LNCAP (cell line): ENCODE data around the gene POLR2L.

Experiments used
- TF ChIP-seq, protein P1 (sequence below): fragments of 450-650 bp; IDR thresholded peaks from 2 replicates; pipeline ENCODE4 v1.5.1; 2017; ENCODE audit warnings: mild to moderate bottlenecking

The POLR2L gene

GRCh38 chr11:868394-868793 is 26.1 kb upstream of the POLR2L start:
- TF ChIP-seq, protein P1, sequence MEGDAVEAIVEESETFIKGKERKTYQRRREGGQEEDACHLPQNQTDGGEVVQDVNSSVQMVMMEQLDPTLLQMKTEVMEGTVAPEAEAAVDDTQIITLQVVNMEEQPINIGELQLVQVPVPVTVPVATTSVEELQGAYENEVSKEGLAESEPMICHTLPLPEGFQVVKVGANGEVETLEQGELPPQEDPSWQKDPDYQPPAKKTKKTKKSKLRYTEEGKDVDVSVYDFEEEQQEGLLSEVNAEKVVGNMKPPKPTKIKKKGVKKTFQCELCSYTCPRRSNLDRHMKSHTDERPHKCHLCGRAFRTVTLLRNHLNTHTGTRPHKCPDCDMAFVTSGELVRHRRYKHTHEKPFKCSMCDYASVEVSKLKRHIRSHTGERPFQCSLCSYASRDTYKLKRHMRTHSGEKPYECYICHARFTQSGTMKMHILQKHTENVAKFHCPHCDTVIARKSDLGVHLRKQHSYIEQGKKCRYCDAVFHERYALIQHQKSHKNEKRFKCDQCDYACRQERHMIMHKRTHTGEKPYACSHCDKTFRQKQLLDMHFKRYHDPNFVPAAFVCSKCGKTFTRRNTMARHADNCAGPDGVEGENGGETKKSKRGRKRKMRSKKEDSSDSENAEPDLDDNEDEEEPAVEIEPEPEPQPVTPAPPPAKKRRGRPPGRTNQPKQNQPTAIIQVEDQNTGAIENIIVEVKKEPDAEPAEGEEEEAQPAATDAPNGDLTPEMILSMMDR, result no peak

DNA sequence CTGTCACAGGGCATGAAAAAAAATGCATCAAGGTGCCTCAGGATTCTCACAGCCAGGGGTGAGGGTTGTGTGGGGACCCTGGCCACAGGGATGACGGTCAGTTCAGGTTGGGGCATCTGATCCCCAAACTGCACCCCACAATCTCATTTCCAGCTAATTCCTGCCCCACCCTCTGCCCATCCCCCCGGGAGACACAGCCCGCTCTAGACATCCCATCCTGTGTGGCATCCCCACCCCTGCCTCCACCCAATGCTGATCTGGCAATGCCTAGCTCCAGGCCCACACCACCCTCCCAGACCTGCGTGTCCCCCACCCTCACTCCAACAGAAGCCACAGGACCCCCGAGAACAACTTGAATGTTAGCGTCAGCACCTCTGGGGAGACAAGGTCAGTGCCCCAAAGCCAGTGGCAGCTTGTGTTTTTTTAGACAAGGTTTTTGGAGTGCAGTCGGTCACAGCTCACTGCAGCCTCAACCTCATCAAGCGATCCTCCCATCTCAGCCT is 25.6 kb upstream of the POLR2L start:
- TF ChIP-seq, protein P1, result no peak

GRCh38 chr11:866481-866880 is 24.2 kb upstream of the POLR2L start:
- TF ChIP-seq, protein P1, result no peak

- TF ChIP-seq, protein P1, result no peak
Measured at GRCh38 chr11:865462-866430, 23.4 kb upstream of the POLR2L start.

GRCh38 chr11:864898-865297 is 22.6 kb upstream of the POLR2L start:
- TF ChIP-seq, protein P1, result no peak

- TF ChIP-seq, protein P1, result no peak
Measured at GRCh38 chr11:863910-864827, 21.8 kb upstream of the POLR2L start.
